DND-41 (cell line): ENCODE data around the gene TMED6.

Experiments
- ATAC-seq: fragments of 200-7000 bp; cut with Tn5 transposase; 3 replicates; pipeline ENCODE4 v1.9.1; 2021; ENCODE audit warnings: low read depth; ENCODE audit not compliant: insufficient read depth
- DNase-seq: peaks from one replicate; pipeline ENCODE4 v3.0.0-alpha.2; 2020
- H2AFZ ChIP-seq: 2 replicates; pipeline ENCODE4 v1.6.0; 2012; ENCODE audit warnings: low read depth, low read length
- H3K27ac ChIP-seq: 2 replicates; pipeline ENCODE4 v1.5.1; 2012; ENCODE audit warnings: low read length, inconsistent platforms
- H3K27me3 ChIP-seq: fragments of 200-600 bp; sonication (generic); 2 replicates; pipeline ENCODE4 v1.6.0; 2012; ENCODE audit warnings: low read length, mild to moderate bottlenecking, inconsistent platforms; ENCODE audit not compliant: insufficient read depth, poor library complexity
- H3K36me3 ChIP-seq: 2 replicates; pipeline ENCODE4 v1.5.1; 2012; ENCODE audit warnings: low read length, inconsistent platforms; ENCODE audit not compliant: insufficient read depth
- H3K4me1 ChIP-seq: 2 replicates; pipeline ENCODE4 v1.5.1; 2012; ENCODE audit warnings: mild to moderate bottlenecking, low read length; ENCODE audit not compliant: insufficient read depth
- H3K4me2 ChIP-seq: 2 replicates; pipeline ENCODE4 v1.6.0; 2012; ENCODE audit warnings: mild to moderate bottlenecking, moderate library complexity, low read length, inconsistent platforms; ENCODE audit not compliant: insufficient read depth
- H3K4me3 ChIP-seq, 2 experiments: fragments of 200-600 bp in 1 of 2; shearing (Covaris generic) in 1 of 2; 2 replicates each; pipeline ENCODE4 v1.5.1; 2012 to 2016; ENCODE audit warnings: inconsistent platforms in 2 of 2, low read length in 2 of 2, mild to moderate bottlenecking in 2 of 2, low read depth in 1 of 2, moderate library complexity in 1 of 2
- H3K79me2 ChIP-seq: 2 replicates; pipeline ENCODE4 v1.6.0; 2012; ENCODE audit warnings: low read length, inconsistent platforms; ENCODE audit not compliant: insufficient read depth
- H3K9ac ChIP-seq: 2 replicates; pipeline ENCODE4 v1.6.0; 2012; ENCODE audit warnings: low read depth, mild to moderate bottlenecking, inconsistent platforms, low read length, moderate library complexity
- H3K9me3 ChIP-seq: 2 replicates; pipeline ENCODE4 v1.5.1; 2012; ENCODE audit warnings: low read length, moderate library complexity, mild to moderate bottlenecking, inconsistent platforms; ENCODE audit not compliant: insufficient read depth, severe bottlenecking
- H4K20me1 ChIP-seq: 2 replicates; pipeline ENCODE4 v1.6.0; 2012; ENCODE audit warnings: low read length; ENCODE audit not compliant: insufficient read depth
- EZH2 ChIP-seq: IDR thresholded peaks from 3 replicates; pipeline ENCODE4 v1.6.1; 2012; ENCODE audit warnings: borderline replicate concordance, low read depth, mild to moderate bottlenecking, moderate library complexity, low read length, inconsistent platforms; ENCODE audit not compliant: severe bottlenecking
- TF ChIP-seq, protein P1 (sequence below): IDR thresholded peaks from 2 replicates; pipeline ENCODE4 v1.5.1; 2012; ENCODE audit warnings: borderline replicate concordance, low read length, moderate library complexity, mild to moderate bottlenecking; ENCODE audit not compliant: poor library complexity, severe bottlenecking; ENCODE audit errors: extremely low read depth

Gene TMED6

GRCh38 chr16:69378760-69379159 is 27.2 kb upstream of the TMED6 start:
- Histone ChIP-seq H3K9me3 (no peaks in the 10 kb centered on the region), H3K36me3 (peaks cover 84% of the 10 kb centered on the region), H3K4me1 (peaks cover 20% of the 10 kb centered on the region), H4K20me1 (no peaks in the 10 kb centered on the region), H3K4me3 (no peak overlapping the region), H3K79me2 (peaks cover 63% of the 10 kb centered on the region), H3K9ac (no peak overlapping the region), H3K4me2 (no peak overlapping the region), H3K27me3 (no peaks in the 10 kb centered on the region), H3K27ac (no peak overlapping the region), H2AFZ (no peak overlapping the region)
- no peak for ATAC-seq
- no peak for DNase-seq
- TF ChIP-seq, protein P1, sequence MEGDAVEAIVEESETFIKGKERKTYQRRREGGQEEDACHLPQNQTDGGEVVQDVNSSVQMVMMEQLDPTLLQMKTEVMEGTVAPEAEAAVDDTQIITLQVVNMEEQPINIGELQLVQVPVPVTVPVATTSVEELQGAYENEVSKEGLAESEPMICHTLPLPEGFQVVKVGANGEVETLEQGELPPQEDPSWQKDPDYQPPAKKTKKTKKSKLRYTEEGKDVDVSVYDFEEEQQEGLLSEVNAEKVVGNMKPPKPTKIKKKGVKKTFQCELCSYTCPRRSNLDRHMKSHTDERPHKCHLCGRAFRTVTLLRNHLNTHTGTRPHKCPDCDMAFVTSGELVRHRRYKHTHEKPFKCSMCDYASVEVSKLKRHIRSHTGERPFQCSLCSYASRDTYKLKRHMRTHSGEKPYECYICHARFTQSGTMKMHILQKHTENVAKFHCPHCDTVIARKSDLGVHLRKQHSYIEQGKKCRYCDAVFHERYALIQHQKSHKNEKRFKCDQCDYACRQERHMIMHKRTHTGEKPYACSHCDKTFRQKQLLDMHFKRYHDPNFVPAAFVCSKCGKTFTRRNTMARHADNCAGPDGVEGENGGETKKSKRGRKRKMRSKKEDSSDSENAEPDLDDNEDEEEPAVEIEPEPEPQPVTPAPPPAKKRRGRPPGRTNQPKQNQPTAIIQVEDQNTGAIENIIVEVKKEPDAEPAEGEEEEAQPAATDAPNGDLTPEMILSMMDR = no peak
- no peak for TF ChIP-seq EZH2

DNA sequence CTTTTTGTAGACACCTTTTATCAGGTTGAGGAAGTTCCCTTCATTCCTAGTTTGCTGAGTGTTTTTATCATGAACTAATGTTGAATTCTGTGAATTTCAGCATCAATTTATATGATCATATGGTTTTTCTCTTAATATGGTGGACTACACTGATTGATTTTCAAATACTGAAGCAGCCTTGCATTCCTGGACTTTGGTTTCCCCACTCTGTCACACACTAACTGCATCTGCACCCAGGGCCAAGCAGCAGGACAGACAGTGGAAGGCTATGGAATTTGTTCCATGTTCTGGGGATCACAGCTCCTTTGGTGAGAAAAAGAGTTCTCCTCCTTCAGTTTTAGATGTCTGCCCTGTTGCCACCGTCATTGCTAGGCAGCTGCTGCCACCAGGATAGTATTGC is 26.4 kb upstream of the TMED6 start:
- Histone ChIP-seq H3K4me2 (no peak overlapping the region), H3K79me2 (peaks cover 61% of the 10 kb centered on the region), H3K27me3 (no peaks in the 10 kb centered on the region), H3K36me3 (peaks cover 83% of the 10 kb centered on the region), H3K9me3 (no peaks in the 10 kb centered on the region), H3K27ac (no peak overlapping the region), H3K4me1 (peaks cover 13% of the 10 kb centered on the region), H2AFZ (no peak overlapping the region), H3K4me3 (no peak overlapping the region), H4K20me1 (no peaks in the 10 kb centered on the region), H3K9ac (no peak overlapping the region)
- DNase-seq (no peak), ATAC-seq (no peak)
- TF ChIP-seq EZH2 = no peak
- TF ChIP-seq, protein P1 = no peak

DNA sequence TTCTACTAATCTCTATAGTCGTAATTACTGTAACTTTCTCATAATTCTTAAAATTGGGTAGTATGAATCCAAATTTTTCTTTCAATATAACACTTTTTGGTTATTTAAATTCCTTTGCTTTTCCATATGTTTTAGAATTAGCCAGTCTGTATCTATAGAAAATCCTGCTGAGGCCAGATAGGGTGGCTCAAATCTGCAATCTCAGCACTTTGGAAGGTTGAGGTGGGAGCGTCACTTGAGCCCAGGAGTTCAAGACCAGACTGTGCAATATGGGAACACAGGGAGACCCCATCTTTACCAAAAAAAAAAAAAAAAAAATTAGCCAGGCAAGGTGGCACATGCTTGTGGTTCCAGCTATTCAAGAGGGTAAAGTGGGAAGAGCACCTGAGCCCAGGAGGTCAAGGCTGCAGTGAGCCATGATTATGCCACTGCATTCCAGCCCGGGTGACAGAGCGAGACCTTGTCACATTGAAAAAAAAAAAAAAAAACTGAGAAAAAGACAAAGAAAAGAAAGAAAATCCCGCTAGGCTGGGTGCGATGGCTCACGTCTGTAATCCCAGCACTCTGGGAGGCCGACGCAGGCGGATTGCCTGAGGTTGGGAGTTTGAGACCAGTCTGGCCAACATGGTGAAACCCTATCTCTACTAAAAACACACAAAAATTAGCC is 24.9 kb upstream of the TMED6 start:
- no peak overlapping the region for H3K9ac ChIP-seq
- H3K79me2 ChIP-seq = peaks cover 50% of the 10 kb centered on the region
- ATAC-seq (no peak), DNase-seq (no peak)
- H2AFZ ChIP-seq = no peak overlapping the region
- no peaks in the 10 kb centered on the region for H3K4me1 ChIP-seq
- H3K36me3 ChIP-seq = peaks cover 82% of the 10 kb centered on the region
- H3K9me3 ChIP-seq = no peaks in the 10 kb centered on the region
- H4K20me1 ChIP-seq = 0 out of 2 replicates have a peak, but pooled peaks cover 4% of the 10 kb centered on the region
- H3K4me3 ChIP-seq = no peak overlapping the region
- H3K4me2 ChIP-seq = no peak overlapping the region
- H3K27ac ChIP-seq = no peak overlapping the region
- TF ChIP-seq, protein P1 = no peak
- no peak for TF ChIP-seq EZH2
- H3K27me3 ChIP-seq = no peaks in the 10 kb centered on the region
